Upper lobe of right lung (tissue), 1 donor: ENCODE measurements around the gene TRAF2. TPM values are rescaled to one million over a fixed set of nuclear protein-coding genes. Genes with fewer than 3 reads are reported as not detected.

Experiments
- ATAC-seq: fragments of 200-7000 bp; cut with Tn5 transposase; one replicate; pipeline ENCODE4 v1.9.1; 2020; ENCODE audit warnings: mild to moderate bottlenecking, moderate library complexity
- DNase-seq: peaks from one replicate; pipeline ENCODE4 v3.0.0-alpha.2; 2020
- H3K27ac ChIP-seq: fragments of 200-600 bp; one replicate; pipeline ENCODE4 v1.8.0; 2022
- H3K27me3 ChIP-seq: fragments of 200-600 bp; one replicate; pipeline ENCODE4 v1.8.0; 2022; ENCODE audit warnings: mild to moderate bottlenecking
- H3K36me3 ChIP-seq: fragments of 200-600 bp; one replicate; pipeline ENCODE4 v1.8.0; 2022
- H3K4me1 ChIP-seq: fragments of 200-600 bp; one replicate; pipeline ENCODE4 v1.8.0; 2022
- H3K4me3 ChIP-seq: fragments of 200-600 bp; one replicate; pipeline ENCODE4 v1.8.0; 2022; ENCODE audit warnings: mild to moderate bottlenecking
- H3K9me3 ChIP-seq: fragments of 200-600 bp; one replicate; pipeline ENCODE4 v1.8.0; 2022
- intact Hi-C: fragments of 100-400 bp; cut with DNase I; formaldehyde crosslinking; loops from one replicate; pipeline ENCODE4 v1.11.0; 2022
- total RNA-seq: library from RNA; stranded (reverse); fragmentation: NEBNext Ultra II Directional; extraction: Animal tissue kit (Norgen Biotek cat#: 25700); gene quantifications from one replicate; pipeline ENCODE4 v1.2.1, GENCODE V29; 2021
- TF ChIP-seq, protein P1 (sequence below): fragments of 200-600 bp; IDR thresholded peaks from one replicate; pipeline ENCODE4 v1.8.0; 2022; ENCODE audit warnings: antibody characterized with exemption
- donor health status: DM: no; HTN: yes; CAD: no; lungs with severe emphysema.

Gene TRAF2
- total RNA-seq, 1 donor from 2014 or later = 14.8 TPM

DNA sequence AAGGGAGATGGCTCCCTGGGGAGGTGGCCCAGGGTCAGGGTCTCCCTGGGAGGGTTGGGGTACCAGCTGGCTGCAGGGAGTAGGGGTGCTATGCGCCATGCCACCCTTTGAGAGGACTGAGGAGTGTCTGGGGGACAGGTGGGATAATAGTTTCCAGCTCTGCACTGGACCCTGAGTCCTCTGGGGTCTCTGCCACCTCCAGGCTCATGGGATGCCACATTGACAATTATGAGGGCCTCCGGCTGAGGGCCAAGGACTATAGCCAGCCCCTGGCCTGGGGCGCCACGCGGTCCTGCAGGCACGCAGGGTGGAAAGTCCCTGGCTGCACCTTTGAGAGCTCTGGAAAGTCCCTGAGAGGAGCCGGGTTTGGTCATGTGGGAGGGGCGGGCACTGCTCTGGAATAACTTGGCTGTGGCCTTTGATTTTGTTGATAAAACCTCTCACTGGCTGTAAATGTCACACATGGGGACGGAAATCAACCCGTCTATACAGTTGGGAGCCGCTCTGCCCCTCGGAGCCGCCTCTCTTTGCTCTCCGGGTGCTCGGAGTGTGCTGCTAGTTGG is 16.0 kb downstream of the TRAF2 start:
- Histone ChIP-seq H3K27me3 (no peaks in the 10 kb centered on the region), H3K36me3 (peaks cover 25% of the 10 kb centered on the region), H3K27ac (peak overlapping the region; percentile 83), H3K4me1 (peaks cover 31% of the 10 kb centered on the region), H3K4me3 (no peak overlapping the region), H3K9me3 (no peaks in the 10 kb centered on the region)
- ATAC-seq (peak; percentile 86), DNase-seq (peak; percentile 86)
- TF ChIP-seq, protein P1, sequence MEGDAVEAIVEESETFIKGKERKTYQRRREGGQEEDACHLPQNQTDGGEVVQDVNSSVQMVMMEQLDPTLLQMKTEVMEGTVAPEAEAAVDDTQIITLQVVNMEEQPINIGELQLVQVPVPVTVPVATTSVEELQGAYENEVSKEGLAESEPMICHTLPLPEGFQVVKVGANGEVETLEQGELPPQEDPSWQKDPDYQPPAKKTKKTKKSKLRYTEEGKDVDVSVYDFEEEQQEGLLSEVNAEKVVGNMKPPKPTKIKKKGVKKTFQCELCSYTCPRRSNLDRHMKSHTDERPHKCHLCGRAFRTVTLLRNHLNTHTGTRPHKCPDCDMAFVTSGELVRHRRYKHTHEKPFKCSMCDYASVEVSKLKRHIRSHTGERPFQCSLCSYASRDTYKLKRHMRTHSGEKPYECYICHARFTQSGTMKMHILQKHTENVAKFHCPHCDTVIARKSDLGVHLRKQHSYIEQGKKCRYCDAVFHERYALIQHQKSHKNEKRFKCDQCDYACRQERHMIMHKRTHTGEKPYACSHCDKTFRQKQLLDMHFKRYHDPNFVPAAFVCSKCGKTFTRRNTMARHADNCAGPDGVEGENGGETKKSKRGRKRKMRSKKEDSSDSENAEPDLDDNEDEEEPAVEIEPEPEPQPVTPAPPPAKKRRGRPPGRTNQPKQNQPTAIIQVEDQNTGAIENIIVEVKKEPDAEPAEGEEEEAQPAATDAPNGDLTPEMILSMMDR = no peak
- intact Hi-C loops = no loop called here

DNA sequence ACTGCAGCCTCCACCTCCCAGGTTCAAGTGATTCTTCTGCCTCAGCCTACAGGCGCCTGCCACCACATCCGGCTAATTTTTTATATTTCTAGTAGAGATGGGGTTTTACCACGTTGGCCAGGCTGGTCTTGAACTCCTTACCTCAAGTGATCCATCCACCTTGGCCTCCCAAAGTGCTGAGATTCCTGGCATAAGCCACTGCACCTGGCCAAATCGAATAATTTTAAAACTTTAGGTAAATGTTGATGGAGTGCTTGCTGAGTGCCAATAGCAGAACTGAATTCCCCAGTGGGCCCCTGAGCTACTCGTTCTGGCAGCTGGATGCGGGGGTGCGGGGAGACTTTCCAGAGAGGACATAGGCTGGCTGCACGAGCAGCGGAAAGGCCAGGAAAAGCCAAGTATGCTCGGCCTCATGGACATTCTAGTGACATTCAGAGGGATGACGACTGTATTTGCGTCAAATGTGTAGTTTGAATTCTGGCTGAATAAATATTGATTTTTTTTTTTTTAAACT is 16.8 kb downstream of the TRAF2 start:
- Histone ChIP-seq H3K4me3 (no peak overlapping the region), H3K36me3 (peaks cover 29% of the 10 kb centered on the region), H3K27me3 (no peaks in the 10 kb centered on the region), H3K27ac (peak overlapping the region; percentile 83), H3K9me3 (no peaks in the 10 kb centered on the region), H3K4me1 (peaks cover 31% of the 10 kb centered on the region)
- no peak for DNase-seq
- intact Hi-C loops = no loop called here
- TF ChIP-seq, protein P1 = no peak
- ATAC-seq = no peak

DNA sequence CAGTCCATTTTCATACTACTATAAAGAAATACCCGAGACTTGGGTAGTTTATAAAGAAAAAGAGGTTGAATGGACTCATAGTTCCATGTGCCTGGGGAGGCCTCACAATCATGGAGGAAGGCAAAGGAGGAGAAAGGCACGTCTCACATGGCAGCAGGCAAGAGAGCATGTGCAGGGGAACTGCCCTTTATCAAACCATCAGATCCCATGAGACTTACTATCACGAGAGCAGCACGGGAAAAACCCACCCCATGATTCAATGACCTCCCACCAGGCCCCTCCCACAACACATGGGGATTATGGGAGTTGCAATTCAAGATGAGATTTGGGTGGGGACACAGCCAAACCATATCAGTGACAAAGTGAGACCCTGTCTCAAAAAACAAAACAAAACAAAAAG is 19.9 kb downstream of the TRAF2 start:
- ATAC-seq (no peak), DNase-seq (no peak)
- Histone ChIP-seq H3K4me3 (no peak overlapping the region), H3K9me3 (no peaks in the 10 kb centered on the region), H3K27me3 (no peaks in the 10 kb centered on the region), H3K36me3 (peaks cover 13% of the 10 kb centered on the region), H3K27ac (no peak overlapping the region), H3K4me1 (peaks cover 22% of the 10 kb centered on the region)
- intact Hi-C loops = no loop called here
- TF ChIP-seq, protein P1 = no peak

DNA sequence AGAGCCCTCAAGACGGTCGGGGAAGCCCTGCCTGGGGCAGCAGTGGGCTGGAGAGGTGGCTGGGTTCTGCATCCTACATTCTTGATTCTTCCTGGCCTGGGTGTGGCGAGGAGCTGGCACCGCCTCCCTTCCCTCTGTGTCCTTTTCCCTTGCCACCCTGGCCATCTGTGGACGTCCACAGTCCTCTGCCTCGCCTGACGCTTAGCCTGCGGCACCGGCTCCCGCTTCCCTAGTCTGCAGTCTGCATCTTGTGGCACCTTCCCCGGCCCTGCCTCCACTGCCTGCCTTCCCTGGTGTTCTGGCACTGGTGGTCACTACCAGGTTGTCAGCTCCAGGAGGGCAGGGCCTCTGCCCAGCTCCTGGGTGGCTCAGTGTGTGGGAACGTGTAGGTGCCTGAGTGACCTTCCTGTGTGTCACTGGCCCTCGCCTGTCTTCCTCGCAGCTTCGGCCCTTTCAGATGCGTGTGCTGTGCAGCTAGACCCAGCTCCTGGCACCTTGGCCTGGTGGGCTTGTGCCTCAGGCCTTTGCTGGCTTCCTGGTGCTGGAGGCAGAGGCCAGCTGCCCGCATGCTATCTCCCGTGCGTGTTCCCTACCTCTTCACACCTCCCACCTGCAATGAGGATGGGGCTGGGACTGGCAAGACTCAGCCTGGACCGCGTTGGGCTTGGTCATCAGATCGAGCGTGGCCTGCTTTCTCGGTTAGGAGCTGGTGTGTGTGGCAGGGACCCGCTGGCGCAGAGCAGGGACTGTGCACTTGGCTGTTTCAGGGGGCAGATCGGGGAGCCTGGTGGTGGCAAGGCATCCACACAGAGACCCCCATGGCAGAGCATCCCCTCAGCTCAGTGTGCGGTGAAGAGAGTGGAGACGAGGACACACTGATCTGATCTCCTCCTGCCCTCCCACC is 20.9 kb downstream of the TRAF2 start:
- DNase-seq (no peak), ATAC-seq (no peak)
- H3K4me3 ChIP-seq = no peak overlapping the region
- TF ChIP-seq, protein P1 = no peak
- H3K4me1 ChIP-seq = peaks cover 12% of the 10 kb centered on the region
- no peaks in the 10 kb centered on the region for H3K27me3 ChIP-seq
- H3K9me3 ChIP-seq = no peaks in the 10 kb centered on the region
- peaks cover 17% of the 10 kb centered on the region for H3K36me3 ChIP-seq
- intact Hi-C loops = no loop called here
- no peak overlapping the region for H3K27ac ChIP-seq

DNA sequence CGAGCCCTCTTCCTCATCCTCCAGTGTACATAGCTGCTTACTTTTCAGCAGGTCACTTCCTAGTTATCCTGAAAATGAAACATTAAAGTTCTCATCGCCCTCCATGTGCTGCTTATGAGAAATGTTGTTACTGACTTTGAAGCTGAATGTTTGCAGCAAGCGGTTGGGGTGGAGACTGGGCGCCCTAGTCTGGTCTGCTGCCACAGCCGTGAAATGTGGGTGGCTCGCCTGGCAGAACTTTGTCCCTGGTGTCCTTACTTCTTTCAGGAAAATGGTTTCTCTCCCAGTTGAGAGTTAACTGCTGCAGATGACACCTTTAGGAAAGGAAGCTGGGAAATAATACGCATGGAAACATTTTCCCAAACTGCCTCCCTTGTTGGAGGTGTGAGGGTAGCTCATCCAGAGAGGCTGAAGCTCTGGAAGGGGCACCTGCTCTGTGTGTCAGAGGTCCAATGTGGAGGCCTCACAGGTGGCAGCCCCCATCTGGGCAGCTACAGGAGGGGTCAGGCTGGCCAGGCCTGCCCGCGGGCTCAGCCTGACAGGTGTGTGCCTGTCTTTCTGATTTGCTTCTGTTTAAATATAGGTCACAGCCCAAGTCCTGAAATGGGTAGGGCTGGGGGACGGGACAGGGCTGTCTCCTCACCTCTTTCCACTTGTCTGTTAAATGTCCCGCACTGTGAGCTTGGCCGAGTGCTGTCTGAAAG is 24.0 kb downstream of the TRAF2 start:
- Histone ChIP-seq H3K27me3 (no peaks in the 10 kb centered on the region), H3K4me1 (no peaks in the 10 kb centered on the region), H3K36me3 (peaks cover 36% of the 10 kb centered on the region), H3K27ac (no peak overlapping the region), H3K4me3 (no peak overlapping the region), H3K9me3 (no peaks in the 10 kb centered on the region)
- intact Hi-C loops = no loop called here
- TF ChIP-seq, protein P1 = no peak
- ATAC-seq = no peak
- no peak for DNase-seq
